HG02763 (cell line): Measurements from ENCODE around the gene TRIM32.

Experiments used
- ATAC-seq: cut with Tn5 transposase; IDR thresholded peaks from one replicate; pipeline ENCODE4 v1.9.1; 2021; ENCODE audit warnings: mild to moderate bottlenecking, moderate library complexity; ENCODE audit not compliant: unreplicated experiment

TRIM32 gene

DNA sequence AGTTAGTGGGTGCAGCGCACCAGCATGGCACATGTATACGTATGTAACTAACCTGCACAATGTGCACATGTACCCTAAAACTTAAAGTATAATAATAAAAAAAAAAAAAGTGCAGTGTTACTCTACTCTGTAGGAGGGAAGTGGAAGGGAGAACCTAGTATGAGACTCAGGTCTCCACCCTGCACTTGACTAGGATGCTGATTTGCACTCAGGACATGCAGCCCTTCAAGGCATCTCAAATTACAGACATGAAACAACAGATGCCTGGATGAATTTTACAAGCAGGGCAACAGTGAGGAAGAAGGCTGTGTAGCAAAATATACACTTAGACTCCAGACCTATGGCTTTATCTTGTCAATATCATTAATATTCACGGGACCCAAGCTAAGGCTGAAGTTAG lies 16.5 kb downstream of the TRIM32 start:
- no peak for ATAC-seq

DNA sequence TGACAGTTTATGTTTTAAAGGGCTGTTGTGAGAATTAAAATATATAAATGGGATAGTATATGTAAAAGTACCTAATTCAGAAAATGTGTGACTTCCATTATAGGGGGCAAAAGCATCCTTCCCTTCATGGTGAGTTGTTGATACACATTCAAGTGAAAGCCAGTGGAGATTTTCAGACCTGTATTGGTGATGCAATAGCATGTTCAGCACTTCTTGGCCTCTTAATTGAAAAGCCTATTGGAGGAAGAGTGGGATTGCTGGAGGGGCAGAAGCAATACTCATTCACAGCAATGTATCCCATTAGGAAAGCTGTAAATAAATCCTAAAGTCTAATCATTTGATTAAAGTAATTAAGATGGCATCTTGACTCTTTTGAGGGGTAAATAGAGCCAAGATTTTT lies 17.4 kb downstream of the TRIM32 start:
- ATAC-seq: no peak

DNA sequence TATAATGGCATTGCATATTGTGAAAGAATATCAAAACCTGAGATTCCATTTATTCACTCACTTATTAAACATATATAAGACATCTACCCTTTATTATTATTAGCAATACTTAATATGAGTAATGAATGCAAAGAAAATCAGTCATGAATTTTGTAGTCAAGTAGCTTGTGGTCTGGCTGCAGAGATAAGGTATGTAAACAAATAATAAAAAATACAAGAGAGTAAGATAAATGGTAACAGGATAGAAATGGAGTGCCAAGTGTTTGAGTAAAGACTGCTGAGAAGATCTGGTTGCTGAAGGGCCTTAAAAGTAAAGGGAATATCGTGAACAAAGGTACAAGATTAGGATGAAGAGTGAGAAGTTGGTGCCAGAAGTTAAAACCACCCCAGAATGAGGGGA lies 18.4 kb downstream of the TRIM32 start:
- ATAC-seq: no peak

GRCh38 chr9:116706310-116707290 lies 19.5 kb downstream of the TRIM32 start:
- ATAC-seq: no peak

- no peak for ATAC-seq
Observed at GRCh38 chr9:116712781-116713180, 25.7 kb downstream of the TRIM32 start.

DNA sequence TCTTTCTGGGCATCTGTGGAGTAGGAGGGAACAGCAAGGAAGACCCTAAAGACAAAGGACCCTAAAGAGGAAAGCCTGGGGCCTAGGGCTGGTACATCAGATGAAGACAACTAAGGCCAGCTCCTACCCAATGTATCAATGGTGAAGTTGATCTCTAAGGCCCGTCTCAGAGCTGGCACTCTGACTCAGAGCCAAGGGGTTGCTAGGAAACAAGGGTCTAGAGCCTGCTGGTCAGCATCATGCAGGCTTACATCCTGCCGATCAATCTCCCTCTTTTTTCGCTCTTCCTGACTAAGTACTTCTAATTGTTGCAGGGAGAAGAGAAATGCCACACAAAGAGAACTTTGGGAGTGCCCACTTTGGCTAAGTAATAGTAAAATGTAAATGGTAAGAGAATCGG lies 26.2 kb downstream of the TRIM32 start:
- no peak for ATAC-seq

GRCh38 chr9:116715751-116716150 lies 28.6 kb downstream of the TRIM32 start:
- ATAC-seq: no peak

DNA sequence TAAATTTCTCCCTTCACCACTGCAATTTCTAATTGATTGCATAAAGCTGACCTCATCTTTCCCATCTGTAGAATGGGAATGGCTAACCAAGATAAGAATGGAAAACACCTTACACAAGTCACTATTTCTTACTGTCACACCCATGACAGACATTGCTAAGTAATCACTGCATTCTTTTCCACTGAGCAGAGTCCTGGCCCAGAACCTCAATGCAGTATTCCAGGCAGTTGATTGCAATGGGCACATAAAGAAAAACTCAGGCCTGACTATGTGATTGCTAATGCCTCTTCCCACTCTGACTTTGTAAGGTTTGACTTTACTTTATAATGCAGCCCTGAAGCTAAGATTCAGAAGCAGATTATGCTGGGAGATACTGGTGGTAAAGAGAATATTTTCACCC lies 29.3 kb downstream of the TRIM32 start:
- no peak for ATAC-seq

- ATAC-seq: no peak
Observed at GRCh38 chr9:116717150-116717549, 30.0 kb downstream of the TRIM32 start.

DNA sequence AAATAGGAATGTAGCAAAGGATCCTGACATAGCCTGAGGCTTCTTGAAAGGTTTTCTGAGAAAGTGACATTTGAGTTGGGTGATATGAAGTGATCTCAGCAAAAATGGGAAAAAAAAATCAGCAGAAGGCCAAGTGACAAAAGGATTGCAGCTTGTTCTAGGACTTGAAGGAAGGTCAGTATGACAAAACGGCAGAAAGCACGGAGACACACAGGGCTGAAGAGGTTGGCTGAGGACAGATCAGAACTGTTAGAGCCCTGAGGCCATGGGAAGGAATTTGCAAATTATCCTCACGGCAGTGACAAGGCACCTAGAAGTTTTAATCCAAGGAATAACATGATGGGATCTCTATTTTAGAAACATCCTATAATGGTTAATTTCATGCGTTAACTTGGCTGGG lies 31.0 kb downstream of the TRIM32 start:
- ATAC-seq: no peak

GRCh38 chr9:116720111-116720510 lies 33.0 kb downstream of the TRIM32 start:
- no peak for ATAC-seq

GRCh38 chr9:116721411-116721810 lies 34.3 kb downstream of the TRIM32 start:
- ATAC-seq: no peak

DNA sequence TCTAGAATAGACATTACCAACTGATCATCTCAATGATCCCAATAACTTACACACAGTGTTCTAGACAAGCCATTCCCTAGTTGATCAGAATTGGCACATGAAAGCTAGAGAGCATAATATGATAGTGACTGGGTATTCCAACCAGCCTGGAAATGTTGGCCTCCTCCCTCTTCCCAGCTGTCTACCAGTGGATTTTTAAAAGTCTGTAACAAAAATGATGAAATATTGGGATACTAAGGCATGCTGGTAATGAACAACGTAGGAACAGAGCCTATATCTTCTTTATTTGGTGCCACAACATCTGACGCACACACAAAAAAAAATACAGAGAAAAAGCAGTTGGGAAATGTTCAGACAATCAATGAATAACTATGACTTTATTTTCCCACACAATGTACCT lies 34.8 kb downstream of the TRIM32 start:
- ATAC-seq: no peak

GRCh38 chr9:116724123-116724522 lies 37.0 kb downstream of the TRIM32 start:
- ATAC-seq: no peak

- no peak for ATAC-seq
Observed at GRCh38 chr9:116726602-116727001, 39.5 kb downstream of the TRIM32 start.

DNA sequence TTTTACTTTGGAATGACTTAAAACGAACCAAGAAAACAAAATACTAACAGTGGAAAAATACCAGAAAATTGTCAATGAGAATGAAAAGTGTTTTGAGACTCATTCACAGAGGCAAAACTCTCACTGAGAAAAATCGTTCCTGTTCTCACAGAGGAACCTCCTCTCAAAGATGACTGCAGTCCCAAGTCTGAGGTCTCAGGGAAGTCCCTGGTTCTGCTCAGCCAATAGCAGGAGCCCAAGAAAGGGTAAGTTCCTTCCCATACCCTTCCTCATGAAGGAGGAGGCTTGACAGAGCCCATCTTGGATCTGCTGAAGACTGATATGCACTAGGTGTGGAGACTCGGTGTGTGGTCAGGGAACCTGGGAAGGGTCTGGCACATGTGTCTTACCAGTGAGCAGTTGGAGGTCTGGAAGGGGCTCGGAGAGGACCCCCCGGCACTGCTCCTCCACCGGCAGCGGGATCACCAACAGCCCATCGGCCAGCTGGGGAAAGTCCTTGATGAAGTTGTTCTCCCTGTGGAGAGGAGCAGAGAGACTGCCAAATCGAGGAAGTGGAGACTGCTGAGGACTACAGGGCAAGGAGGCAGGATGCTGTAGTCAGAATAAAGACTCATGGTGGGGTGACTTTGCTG lies 46.0 kb downstream of the TRIM32 start:
- ATAC-seq: no peak

- ATAC-seq: no peak
Observed at GRCh38 chr9:116736399-116737151, 49.5 kb downstream of the TRIM32 start.

DNA sequence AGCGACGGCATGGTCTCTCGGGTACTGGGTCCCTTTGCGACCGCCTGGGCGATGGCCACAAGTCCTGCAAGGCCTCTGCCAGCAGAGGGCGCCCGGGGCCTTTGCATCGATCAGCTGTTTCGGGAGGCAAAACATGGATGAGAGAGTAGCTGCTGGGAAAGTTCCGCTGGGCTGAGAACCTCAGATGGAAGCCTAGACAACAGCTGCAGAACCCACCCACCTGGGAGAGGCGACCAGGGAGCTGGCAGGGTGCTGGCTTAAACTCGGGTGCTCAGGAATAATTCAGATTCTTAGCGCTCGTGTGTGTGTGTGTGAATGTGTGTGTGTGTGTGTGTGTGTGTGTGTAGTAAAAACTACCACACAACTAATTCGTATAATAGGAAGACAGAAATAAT lies 50.0 kb downstream of the TRIM32 start:
- peak; percentile 61 for ATAC-seq

DNA sequence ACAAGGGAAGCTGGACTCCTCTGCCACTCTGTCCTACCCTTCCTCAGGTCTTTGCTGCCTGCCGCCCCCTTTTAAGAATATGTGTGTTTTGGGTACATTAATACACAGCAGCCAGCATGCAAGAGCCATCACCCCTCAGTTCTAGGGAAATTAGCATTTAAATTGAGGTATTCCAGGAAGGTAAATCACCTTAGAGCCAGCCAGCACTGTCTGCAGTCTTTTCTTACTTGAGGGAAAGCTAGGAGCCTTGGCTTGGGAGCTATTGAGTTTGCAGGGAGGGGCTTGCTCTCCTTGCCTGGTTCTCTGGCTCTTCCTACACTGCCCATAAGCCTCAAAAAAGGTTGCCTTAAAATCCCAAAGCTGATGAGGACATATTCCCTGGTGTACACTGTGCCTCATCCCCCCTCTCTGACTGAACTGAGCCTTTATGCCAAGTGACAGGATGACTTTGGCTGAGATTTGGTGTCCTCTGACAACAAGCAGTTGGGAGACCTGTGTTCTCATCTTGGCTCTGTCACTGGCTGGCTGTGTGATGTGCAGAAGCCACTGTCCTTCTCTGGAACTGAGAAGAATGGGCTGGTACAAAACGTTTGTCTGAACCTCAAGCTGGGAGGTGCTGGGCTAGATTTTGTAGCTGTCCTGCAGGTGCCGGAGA lies 54.1 kb downstream of the TRIM32 start:
- ATAC-seq: no peak

DNA sequence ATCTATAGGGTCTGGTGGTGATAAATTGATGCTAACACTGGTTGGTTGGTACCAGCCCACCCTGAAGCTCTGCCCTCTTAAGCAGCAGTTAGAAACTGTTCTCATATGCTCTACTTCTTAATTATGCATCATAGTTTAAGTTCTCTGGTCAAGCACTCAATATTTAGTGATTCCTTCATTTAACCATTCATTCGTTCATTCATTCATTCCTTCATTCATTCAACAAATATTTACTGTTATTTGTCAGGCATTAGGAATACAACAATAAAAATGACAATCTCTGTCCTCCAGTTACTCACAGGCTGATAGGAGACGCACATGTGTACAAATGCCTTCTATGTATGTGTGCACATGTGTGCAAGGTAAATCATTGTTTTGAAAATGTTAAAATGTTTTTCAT lies 54.6 kb downstream of the TRIM32 start:
- ATAC-seq: no peak

GRCh38 chr9:116749176-116749575 lies 62.1 kb downstream of the TRIM32 start:
- ATAC-seq: no peak
